NCI-H446 (cell line): ENCODE data around the gene DDX46.
"Not testable (repeated sequence)": the region's sequence is repeated elsewhere in the genome, so short reads cannot be mapped to it uniquely, and the experiment has no call there.

Source experiments
- DNase-seq, 2 experiments: peaks; one replicate each; lab custom pipeline; 2025; lab: John Stamatoyannopoulos, UW

Gene DDX46, protein sequence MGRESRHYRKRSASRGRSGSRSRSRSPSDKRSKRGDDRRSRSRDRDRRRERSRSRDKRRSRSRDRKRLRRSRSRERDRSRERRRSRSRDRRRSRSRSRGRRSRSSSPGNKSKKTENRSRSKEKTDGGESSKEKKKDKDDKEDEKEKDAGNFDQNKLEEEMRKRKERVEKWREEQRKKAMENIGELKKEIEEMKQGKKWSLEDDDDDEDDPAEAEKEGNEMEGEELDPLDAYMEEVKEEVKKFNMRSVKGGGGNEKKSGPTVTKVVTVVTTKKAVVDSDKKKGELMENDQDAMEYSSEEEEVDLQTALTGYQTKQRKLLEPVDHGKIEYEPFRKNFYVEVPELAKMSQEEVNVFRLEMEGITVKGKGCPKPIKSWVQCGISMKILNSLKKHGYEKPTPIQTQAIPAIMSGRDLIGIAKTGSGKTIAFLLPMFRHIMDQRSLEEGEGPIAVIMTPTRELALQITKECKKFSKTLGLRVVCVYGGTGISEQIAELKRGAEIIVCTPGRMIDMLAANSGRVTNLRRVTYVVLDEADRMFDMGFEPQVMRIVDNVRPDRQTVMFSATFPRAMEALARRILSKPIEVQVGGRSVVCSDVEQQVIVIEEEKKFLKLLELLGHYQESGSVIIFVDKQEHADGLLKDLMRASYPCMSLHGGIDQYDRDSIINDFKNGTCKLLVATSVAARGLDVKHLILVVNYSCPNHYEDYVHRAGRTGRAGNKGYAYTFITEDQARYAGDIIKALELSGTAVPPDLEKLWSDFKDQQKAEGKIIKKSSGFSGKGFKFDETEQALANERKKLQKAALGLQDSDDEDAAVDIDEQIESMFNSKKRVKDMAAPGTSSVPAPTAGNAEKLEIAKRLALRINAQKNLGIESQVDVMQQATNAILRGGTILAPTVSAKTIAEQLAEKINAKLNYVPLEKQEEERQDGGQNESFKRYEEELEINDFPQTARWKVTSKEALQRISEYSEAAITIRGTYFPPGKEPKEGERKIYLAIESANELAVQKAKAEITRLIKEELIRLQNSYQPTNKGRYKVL

DNA sequence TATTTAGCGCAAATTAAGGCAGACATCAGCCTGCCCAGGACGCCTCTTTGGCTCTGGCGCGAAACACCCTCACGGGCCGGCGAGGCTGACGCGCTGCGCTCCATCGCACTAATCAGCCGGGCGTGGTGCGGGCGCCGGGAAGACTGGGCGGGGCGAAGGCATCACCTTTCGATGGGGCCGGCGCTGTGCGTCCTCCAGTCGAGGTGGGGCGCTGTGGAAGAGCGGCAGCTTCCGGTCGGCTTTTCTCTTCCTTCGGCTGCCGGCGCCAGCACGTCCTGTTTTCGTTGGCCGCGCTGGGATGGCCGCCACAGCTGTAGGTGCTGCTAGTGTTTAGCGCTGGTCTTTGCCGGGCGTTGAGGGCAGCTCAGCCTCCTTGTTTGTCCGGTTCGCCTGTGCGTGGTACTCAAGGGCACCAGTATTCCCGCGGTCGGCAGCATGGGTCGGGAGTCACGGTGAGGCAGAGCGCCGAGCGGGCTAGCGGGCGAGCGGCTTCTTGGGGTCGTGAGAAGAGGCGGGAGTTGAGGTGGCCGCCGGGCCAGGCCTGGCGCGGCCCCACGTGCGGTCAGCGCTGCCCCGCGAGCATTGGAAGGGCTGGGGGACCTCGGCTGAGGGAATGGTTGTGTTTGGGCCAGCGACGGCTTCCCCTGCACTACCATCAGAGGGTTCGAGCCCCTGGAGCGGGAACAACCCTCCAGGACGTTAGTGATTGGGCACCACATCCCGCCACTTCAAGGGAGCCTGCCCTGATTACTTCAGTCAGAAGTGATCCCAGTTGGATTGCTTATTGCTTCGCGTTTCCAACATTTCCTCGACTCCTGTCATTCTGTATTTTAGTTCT, at the start of gene DDX46:
Gene DDX46, plus strand, starts transcription at position 276 of the 838 bp plus-strand sequence. Its CDS starts 160 bp downstream, at position 436.
- peak; percentile 85 to 95 for DNase-seq

DNA sequence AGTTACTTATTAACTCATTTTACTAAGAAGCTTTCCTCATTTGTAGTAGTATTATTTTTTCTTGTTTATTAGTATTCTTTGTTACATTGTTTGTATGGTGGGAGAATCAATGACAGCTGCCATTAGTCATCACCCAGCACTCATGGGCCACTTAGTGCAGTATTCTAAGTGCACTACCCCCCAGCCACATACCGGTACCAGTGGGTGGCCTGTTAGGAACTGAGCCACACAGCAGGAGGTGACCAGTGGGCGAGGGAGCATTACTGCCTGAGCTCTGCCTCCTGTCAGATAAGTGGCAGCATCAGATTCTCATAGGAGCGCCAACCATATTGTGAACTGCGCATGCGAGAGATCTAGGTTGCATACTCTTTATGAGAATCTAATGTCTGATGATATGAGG, 44.5 kb upstream of the DDX46 start:
- DNase-seq = no peak

DNA sequence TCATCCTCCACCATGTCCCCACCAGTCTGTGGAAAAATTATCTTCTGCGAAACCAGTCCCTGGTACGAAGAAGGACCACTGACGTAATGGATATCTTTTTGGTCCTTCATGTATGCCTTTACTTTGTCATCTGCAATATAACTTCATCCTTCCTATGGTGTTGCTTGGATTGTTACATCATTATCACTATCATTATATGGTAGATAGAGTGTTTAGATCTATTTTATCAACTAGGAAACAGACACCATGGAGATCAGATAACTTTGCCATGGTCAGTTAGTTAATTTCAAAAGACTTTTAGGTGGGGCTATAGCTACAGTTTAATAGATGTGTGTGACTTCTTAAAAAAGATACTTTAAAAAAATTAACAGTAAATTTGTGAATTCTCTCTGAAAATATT, 44.0 kb upstream of the DDX46 start:
- DNase-seq = no peak

DNA sequence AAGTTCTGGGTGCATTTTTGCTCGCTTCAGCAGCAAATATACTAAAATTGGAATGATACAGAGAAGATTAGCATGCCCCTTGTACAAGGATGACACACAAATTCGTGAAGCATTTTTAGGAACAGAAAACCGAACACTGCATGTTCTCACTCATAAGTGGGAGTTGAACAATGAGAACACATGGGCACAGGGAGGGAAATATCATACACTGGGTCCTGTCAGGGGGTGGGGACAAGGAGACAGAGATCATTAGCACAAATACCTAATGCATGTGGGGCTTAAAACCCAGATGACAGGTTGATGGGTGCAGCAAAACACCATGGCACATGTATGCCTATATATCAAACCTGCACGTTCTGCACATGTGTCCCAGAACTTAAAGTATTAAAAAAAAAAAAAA, 43.1 kb upstream of the DDX46 start:
- not testable (repeated sequence) for DNase-seq

DNA sequence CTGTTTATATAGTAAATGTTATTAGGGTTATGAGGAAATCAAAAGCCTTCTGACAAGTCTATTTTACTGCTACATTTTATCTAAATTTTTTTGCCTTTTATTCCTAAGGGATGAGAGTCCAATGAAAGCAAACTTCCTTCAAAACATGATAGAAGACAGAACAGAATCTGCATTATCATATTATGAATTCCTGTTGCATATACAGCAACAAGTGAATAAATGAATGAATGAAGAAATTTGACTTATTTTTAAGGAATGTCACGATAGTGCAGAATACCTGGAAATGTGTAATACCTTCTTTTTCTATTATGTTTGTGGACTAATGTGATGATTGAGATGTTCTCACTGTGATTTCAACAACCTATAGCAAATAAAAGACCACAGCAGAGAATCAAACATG, 33.7 kb upstream of the DDX46 start:
- no peak for DNase-seq

DNA sequence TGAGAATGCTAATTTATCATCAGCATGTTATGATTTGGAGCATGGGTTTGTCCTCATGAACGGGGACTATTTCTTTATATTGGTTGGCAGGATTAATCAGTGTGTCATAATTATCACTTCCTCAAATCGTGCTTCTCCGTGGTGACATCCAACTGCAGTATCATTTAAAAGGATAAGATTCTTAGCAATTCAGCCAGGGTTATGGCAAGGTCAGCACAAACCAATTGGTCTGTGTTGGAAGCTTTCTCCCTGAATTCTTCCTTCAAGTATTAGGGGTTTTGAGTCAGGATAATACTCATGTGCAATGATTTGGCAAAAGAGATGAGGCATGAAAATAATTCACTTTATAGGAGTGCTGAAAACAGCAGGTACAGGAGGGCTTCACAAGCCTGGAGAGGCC, 25.8 kb upstream of the DDX46 start:
- no peak for DNase-seq

DNA sequence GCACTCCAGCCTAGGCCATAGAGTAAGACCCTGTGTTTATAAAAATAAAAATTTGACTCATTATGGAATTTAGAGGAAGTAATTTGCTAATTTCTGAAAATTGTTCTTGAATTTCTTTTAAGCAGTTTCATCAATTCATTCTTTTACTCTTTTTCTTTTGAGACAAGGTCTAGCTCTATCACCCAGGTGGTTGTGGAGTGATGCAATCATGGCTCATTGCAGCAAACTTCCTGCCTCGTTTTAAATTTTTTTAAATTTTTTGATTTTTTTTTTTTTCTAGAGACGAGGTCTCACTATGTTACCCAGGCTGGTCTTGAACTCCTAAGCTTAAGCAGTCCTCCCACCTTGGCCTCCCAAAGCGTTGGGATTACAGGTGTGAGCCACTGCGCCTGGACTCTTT, 23.3 kb upstream of the DDX46 start:
- no peak for DNase-seq

DNA sequence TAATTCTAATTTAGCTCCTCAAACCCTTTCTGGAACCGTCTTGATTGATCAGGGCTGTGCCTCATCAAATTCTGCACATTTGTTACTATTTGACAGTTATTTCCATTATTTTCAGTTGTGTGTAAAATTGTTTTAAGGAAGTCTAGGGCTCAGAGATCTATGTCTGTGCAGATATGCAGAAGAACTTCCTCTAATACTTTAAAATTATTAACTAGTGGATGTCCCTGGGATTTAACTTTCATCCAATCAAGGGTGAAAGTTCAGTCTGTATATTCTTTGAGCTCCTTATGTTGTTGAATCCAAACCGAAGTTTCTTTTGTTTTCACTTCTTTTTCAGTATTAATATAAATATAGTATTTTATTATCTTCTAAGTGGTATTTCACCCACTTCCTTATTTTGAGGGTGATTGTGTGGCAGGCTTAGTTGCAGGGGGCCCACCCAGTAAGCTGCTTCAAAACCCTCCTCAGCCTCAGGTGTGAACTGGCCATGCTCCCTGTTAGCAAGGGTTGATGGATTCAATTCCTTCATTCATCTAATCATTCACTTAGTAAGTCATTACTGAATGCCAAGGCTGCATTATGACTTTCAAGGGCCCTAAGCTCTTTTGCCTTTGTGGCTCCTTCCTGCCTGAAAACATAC, 22.3 kb upstream of the DDX46 start:
- DNase-seq = no peak

DNA sequence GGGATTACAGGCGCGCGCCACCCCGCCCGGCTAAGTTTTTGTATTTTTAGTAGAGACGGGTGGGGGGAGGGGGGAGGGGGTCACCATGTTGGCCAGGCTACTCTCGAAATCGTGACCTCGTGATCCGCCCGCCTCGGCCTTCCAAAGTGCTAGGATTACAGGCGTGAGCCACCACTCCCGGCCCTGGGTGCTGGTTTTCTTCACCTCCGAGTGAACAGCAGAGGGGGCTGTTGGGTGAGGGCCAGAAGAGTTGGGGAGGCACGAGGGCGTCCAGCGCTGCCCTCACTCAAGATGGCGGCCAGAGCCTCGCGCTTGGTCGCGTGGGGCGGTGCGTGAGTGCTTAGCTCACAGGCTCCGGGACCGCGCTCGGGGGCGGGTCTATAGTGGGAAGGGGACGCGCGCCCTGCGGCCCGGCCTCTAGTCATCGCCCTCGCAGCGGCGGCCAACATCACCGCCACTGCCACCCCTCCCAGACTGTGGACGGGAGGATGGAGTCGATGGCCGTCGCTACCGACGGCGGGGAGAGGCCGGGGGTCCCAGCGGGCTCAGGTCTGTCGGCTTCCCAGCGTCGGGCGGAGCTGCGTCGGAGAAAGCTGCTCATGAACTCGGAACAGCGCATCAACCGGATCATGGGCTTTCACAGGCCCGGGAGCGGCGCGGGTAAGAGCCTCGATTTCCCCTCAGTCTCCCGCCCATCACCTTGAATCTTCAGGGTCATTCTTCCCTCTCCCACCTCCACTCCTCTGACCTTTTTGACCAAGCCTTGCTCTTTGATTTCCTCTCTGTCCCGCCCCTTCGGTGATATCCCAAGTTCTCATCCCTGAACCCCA, 20.2 kb upstream of the DDX46 start, which contains the start of gene CAMLG:
Gene CAMLG, plus strand, starts transcription at position 416 of the 830 bp plus-strand sequence. Its CDS starts 73 bp downstream, at position 489.
- peak; percentile 86 to 96 for DNase-seq

DNA sequence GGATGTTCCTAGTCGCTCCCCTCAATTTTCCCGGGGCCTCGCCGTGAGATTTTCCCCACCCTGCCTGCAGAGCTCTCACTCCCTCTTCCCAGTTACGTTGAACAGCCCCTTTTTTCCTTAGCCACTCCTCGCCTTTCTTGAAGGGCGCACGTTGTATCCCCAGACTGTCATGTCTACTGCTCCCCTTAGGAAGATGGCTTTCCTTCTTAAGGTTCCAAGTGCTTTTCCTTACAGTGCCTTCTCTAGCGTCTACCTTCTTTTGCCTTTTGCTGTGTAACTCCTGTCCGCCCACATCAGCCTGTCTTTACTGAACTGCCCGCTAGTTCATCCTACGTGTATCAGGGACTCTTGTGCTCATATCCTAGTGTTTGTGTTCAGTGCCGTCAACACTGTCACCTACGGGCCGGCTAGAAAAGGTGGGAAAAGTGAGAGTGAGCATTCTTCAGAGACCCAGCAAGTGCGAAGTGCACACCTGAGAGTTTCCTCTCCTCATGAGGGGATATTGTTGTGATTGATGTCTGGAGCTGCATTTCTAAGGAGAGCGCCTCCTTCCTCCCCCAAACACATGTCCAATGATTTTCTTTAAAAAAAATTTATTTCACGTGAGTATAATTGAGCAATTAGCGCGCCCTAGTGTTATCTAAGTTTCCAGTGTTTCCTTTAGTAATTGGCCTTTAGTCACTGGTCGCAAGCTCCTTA, 19.5 kb upstream of the DDX46 start:
- peak in 1 of 2 experiments; percentile 3 for DNase-seq

DNA sequence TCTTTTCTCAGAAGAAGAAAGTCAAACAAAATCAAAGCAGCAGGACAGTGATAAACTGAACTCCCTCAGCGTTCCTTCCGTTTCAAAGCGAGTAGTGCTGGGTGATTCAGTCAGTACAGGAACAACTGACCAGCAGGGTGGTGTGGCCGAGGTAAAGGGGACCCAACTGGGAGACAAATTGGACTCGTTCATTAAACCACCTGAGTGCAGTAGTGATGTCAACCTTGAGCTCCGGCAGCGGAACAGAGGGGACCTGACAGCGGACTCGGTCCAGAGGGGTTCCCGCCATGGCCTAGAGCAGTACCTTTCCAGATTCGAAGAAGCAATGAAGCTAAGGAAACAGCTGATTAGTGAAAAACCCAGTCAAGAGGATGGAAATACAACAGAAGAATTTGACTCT, 17.5 kb upstream of the DDX46 start:
- DNase-seq = no peak

DNA sequence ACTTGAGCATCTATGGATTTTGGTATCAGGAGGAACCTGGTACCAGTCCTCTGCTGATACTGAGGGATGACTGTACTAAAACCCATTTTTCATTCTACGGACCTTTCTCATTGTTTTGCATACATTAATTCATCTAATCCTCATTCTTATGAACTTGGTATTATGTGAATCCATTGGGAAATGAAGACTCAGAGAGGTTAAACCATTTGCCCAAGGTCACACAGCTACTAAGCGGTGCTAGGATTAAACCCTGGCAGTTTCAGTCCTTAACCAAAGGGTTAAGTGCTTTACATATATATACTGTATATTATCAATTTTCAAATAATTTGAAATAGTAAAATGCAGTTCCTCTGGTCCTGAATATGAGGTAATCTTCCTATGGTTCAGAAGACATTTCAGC, 16.4 kb upstream of the DDX46 start:
- DNase-seq = no peak

DNA sequence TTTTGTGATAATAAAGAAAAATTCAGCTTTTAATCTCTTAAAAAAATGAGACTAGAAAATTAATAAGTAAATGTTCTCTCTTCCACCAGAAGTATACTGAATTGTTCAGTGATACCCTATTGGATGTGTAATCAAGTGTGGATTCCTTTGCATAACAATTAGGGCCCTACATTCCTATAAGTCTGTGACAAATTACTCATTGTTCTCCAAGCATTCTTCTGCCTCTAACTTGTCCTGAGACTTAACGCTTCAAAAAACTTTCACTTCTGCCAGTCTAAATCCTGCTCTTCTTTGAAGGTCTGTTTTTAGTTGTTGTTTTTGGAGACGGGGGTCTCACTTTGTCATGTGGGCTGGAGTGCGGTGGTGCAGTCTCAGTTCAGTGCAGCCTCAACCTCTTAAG, 9.2 kb upstream of the DDX46 start:
- no peak for DNase-seq

DNA sequence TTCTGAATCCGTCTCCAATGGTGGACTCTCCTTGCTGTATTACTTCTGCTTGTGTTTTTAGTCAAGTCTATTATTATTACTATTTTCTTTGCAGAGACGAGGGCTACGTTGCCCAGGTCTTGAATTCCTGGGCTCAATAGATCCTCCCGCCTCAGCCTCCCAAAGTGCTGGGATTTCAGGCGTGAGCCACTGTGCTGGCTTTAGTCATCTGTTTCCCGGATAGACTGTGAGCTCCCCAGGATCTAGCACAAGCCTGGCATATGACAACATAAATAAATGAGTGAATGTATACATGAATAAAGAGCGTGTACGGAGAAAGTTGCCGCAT, 439 bp upstream of the DDX46 start:
- DNase-seq = no peak

DNA sequence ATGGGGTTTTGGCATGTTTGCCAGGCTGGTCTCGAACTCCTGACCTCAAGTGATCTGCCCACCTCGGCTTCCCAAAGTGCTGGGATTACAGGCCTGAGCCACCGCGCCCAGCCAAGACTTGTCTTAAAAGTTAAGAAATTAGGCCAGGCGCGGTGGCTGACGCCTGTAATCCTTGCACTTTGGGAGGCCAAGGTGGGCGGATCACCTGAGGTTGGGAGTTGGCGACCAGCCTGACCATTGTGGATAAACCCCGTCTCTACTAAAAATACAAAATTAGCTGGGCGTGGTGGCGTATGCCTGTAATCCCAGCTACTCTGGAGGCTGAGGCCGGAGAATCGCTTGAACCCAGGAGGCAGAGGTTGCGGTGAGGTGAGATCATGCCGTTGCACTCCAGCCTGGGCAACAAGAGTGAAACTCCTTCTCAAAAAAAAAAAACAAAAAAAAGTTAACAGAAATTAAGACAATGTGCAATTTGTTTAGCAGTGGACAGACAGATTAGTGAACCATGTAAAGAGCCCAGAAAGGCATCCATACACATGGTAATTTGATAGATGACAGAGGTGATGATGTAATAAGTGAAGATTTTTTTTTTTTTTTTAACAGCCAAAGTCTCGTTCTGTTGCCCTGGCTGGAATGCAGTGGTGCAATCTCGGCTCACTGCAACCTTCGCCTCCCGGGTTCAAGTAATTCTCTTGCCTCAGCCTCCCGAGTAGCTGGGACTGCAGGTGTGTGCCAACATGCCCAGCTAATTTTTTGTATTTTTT, 9.1 kb downstream of the DDX46 start:
- DNase-seq = not testable (repeated sequence)

DNA sequence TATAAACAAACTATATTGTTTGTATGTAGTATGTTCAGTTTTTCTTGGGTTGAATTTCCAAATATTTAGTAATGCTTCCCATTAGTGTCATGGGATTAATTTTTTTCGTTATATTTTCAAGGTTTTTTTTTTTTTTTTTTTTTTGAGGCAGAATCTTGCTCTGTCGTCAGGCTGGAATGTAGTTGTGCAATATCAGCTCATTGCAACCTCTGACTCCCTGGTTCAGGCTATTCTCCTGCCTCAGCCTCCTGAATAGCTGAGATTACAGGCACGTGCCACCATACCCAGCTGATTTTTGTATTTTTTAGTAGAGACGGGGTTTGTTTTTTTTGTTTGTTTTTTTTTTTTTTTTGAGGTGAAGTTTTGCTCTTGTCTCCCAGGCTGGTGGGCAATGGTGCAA, 10.6 kb downstream of the DDX46 start:
- DNase-seq = no peak

DNA sequence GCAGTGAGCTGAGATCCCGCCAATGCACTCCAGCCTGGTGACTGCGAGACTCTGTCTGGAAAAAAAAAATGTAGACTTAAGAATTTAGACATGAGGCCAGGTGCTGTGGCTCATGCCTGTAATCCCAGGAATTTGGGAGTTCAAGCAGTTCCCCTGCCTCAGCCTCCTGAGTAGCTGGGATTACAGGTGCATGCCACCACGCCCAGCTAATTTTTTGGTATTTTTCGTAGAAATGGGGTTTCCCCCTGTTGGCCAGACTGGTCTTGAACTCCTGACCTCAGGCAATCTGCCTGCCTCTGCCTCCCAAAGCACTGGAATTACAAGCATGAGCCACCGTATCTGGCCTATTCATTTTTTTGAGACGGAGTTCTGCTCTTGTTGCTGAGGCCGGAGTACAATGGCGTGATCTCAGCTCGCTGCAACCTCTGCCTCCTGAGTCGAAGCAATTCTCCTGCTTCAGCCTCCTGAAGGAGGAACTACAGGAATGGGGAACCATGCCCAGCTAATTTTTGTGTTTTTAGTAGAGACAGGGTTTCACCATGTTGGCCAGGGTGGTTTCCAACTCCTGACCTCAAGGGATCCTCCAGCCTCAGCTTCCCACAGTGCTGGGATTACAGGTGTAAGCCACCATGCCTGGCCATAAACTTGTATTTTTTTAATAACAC, 14.0 kb downstream of the DDX46 start:
- DNase-seq = no peak

DNA sequence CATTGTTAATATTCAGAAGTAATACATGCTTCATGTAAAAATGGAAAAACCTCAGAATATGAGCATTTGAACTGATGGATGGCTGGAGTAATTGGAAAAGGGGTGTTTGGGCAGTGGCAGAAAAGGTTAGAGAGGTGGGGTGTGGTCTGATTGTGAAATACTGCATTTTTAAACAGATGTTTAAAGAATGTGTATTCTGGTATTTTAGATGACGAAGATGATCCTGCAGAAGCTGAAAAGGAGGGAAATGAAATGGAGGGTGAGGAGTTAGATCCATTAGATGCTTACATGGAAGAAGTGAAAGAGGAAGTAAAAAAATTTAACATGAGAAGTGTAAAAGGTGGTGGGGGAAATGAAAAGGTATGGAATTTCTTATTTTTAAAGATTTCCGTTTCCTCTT, 18.8 kb downstream of the DDX46 start:
- DNase-seq = no peak
